HL-60 (cell line): ENCODE data around the gene SCO1.

ENCODE experiments used
- DNase-seq, 2 experiments: peaks; one replicate each; pipeline ENCODE4 v3.0.0-alpha.2; 2010 to 2020; ENCODE audit warnings: low read depth in 1 of 2, low spot score in 1 of 2
- H3K27ac ChIP-seq: fragments of 250-450 bp; sonication (Bioruptor Pico); replicated peaks from 2 replicates; pipeline ENCODE4 v1.5.1; 2020; ENCODE audit warnings: mild to moderate bottlenecking, moderate library complexity
- H3K27me3 ChIP-seq: fragments of 250-450 bp; sonication (Bioruptor Pico); 2 replicates; pipeline ENCODE4 v1.5.1; 2021; ENCODE audit warnings: mild to moderate bottlenecking, moderate library complexity; ENCODE audit not compliant: insufficient read depth, poor library complexity, severe bottlenecking
- H3K4me3 ChIP-seq: replicated peaks from 2 replicates; pipeline ENCODE4 v1.5.1; 2011; ENCODE audit warnings: mild to moderate bottlenecking, control low read depth, low read length; ENCODE audit not compliant: insufficient read depth
- CTCF ChIP-seq: IDR thresholded peaks from one replicate; pipeline ENCODE4 v1.5.1; 2011; ENCODE audit warnings: low read length, control low read depth, inconsistent platforms; ENCODE audit not compliant: insufficient read depth
- GABPA ChIP-seq: IDR thresholded peaks from 2 replicates; pipeline ENCODE4 v1.6.1; 2012; ENCODE audit warnings: low read depth
- POLR2AphosphoS5 ChIP-seq: IDR thresholded peaks from 2 replicates; pipeline ENCODE4 v1.6.1; 2012; ENCODE audit warnings: low read depth
- REST ChIP-seq: IDR thresholded peaks from 2 replicates; pipeline ENCODE4 v1.6.1; 2012; ENCODE audit warnings: low read depth; ENCODE audit not compliant: insufficient replicate concordance
- SPI1 ChIP-seq: IDR thresholded peaks from 2 replicates; pipeline ENCODE4 v1.6.1; 2012; ENCODE audit warnings: low read depth, mild to moderate bottlenecking, borderline replicate concordance

SCO1 gene

GRCh38 chr17:10727192-10727591 is 29.9 kb upstream of the SCO1 start:
- TF ChIP-seq GABPA (no peak), SPI1 (no peak), CTCF (no peak), POLR2AphosphoS5 (no peak), REST (no peak)
- Histone ChIP-seq H3K27me3 (no peaks in the 10 kb centered on the region), H3K4me3 (no peak overlapping the region), H3K27ac (no peak overlapping the region)
- no peak for DNase-seq

- no peak for DNase-seq
- H3K4me3 ChIP-seq: no peak overlapping the region
- H3K27ac ChIP-seq: no peak overlapping the region
- no peaks in the 10 kb centered on the region for H3K27me3 ChIP-seq
- no peak for TF ChIP-seq REST
- TF ChIP-seq CTCF: no peak
- no peak for TF ChIP-seq POLR2AphosphoS5
- no peak for TF ChIP-seq GABPA
- no peak for TF ChIP-seq SPI1
Measured at GRCh38 chr17:10726196-10726595, 28.9 kb upstream of the SCO1 start.

GRCh38 chr17:10725262-10725661 is 27.9 kb upstream of the SCO1 start:
- no peak overlapping the region for H3K4me3 ChIP-seq
- DNase-seq: no peak
- H3K27ac ChIP-seq: no peak overlapping the region

More at GRCh38 chr17:10725262-10725661, 27.9 kb upstream of the SCO1 start:
- no peaks in the 10 kb centered on the region for H3K27me3 ChIP-seq
- no peak for TF ChIP-seq SPI1
- TF ChIP-seq POLR2AphosphoS5: no peak
- no peak for TF ChIP-seq GABPA
- TF ChIP-seq REST: no peak
- no peak for TF ChIP-seq CTCF
